ENCODE data around the gene SYT7. TPM values are rescaled to one million over a fixed set of nuclear protein-coding genes. Genes with fewer than 3 reads are reported as not detected.
"Not testable (repeated sequence)": the region's sequence is repeated elsewhere in the genome, so short reads cannot be mapped to it uniquely, and the experiment has no call there.

SYT7 gene
- total RNA-seq, 2 experiments from 2014 or later = 0.04 TPM; not detected in 1

DNA sequence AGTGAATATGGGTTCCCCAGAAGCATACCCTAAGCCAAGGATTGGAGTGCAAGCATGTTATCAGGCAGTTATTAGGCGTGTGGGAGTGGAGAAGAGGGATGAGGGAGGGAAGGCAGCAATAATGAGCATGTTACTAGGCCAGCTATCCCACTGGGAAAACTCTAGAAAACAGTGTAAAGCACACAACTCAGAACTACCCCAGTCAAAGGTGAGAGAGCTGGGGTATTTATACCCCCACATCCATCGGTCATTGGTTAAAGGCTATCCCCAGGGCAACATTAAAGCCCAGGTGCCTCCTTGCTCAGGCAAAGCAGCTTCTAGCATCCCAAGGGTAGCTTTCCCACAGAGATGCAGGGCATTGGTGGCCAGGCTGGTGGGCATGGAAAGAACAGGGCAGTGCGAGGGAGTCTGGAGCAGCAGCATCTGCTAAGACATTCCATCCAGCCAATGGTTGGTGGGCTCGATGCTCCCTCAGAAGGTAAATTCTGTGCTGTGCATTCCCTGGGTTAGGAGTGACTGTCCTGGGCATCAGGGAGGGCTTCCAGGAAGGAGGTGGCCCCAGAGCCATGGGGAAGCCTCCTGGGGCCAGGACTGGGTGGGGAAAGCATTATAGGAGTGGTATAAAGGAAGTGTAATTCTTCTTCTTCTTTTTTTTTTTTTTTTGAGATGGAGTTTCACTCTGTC, 93.4 kb downstream of the SYT7 start:
- POLR2A ChIA-PET = no interaction called here
- no peak for ATAC-seq
- H3K4me3 Mint-ChIP-seq = no peak overlapping the region

DNA sequence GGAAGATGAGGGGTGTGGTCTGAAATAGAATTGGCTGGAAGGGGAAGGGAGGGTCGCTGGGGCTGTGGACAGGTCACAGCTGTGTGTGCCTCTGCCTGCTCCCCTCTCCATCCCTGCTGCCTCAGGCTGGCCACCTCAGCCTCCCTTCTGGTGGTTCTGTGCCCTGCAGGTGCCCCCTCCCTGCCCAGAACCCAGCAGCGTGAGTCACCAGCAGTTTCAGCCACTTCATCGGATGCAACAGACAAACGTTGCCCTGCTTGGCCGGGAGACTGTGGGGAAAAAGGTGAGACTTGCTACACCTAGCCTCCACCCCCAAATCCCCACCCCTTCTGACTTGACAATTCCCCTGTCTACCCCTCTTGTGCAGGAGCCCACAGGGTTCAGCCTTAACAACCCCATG, 94.1 kb downstream of the SYT7 start:
- DNase-seq (no peak), ATAC-seq (no peak)
- H3K4me1 Mint-ChIP-seq = no peaks in the 10 kb centered on the region
- H3K9me3 Mint-ChIP-seq (ENCODE audit: low read depth) = no peaks in the 10 kb centered on the region
- no peak overlapping the region for H3K4me3 Mint-ChIP-seq
- no peak overlapping the region for H3K27ac Mint-ChIP-seq
- peaks cover 2% of the 10 kb centered on the region for H3K36me3 Mint-ChIP-seq (ENCODE audit: low read depth)
- ChIA-PET CTCF (interaction anchor here (0.5 to 13.3 kb wide), 2 partner anchors 31 to 348 kb away, joined by 5 to 108 read pairs; no protein-coding TSS in a partner anchor), POLR2A (no interaction called here)
- H3K27me3 Mint-ChIP-seq = no peaks in the 10 kb centered on the region
- intact Hi-C loops (cut with DNase I, micrococcal nuclease) = no loop called here

More for the DNA sequence above, 93.4 kb downstream of the SYT7 start:
- Mint-ChIP-seq H3K4me1 (no peaks in the 10 kb centered on the region), H3K27me3 (no peaks in the 10 kb centered on the region), H3K27ac (no peak overlapping the region), H3K36me3 (ENCODE audit: low read depth) (peaks cover 2% of the 10 kb centered on the region), H3K9me3 (ENCODE audit: low read depth) (no peaks in the 10 kb centered on the region)
- intact Hi-C loops (cut with DNase I, micrococcal nuclease) = no loop called here
- CTCF ChIA-PET = interaction anchor here (13.3 kb wide), 1 partner anchor 30 kb away, joined by 108 read pairs; no protein-coding TSS in a partner anchor
- DNase-seq = no peak

DNA sequence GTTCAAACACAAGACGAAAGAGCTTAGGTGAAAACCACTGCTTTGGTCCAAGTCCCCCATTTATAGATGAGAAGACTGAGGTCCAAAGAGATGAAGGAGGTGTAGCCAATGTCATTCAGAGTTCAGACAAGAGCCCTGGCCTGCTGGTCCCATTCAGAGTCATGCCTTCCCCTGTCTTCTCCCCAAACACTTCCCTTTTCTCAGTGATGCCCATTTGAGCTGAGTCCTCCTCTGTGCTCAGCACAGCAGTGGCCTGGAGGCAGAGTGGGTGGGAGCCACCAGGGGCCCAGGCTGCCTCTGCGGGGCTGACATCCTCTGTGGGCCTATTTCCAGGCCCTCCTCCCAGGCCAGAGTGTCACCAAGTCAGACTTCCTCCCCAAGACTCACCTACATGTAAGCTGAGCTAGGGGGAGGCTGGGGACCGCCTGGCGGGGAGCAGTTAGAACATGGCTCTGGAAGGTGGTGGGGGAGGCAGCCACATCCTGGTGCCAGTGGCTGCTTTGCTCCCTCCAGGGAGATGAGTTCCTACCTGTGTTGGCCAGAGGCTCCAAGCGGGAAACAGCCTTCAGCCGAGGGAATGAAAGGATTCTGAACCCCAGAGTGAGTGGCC, 94.8 kb downstream of the SYT7 start:
- no peak overlapping the region for H3K27ac Mint-ChIP-seq
- H3K27me3 Mint-ChIP-seq = no peaks in the 10 kb centered on the region
- H3K9me3 Mint-ChIP-seq (ENCODE audit: low read depth) = no peaks in the 10 kb centered on the region
- intact Hi-C loops (cut with DNase I, micrococcal nuclease) = no loop called here
- H3K36me3 Mint-ChIP-seq (ENCODE audit: low read depth) = peaks cover 2% of the 10 kb centered on the region
- ChIA-PET CTCF (interaction anchor here (13.3 kb wide), 1 partner anchor 31 kb away, joined by 108 read pairs; no protein-coding TSS in a partner anchor), POLR2A (no interaction called here)
- no peak for ATAC-seq
- DNase-seq = no peak
- no peak overlapping the region for H3K4me3 Mint-ChIP-seq
- no peaks in the 10 kb centered on the region for H3K4me1 Mint-ChIP-seq

- POLR2A ChIA-PET = interaction anchor here (0.6 kb wide), 1 partner anchor 131 kb away, joined by 4 read pairs; no protein-coding TSS in a partner anchor
- DNase-seq = no peak
- intact Hi-C loops (cut with DNase I, micrococcal nuclease) = no loop called here
- H3K27ac Mint-ChIP-seq = no peak overlapping the region
- ATAC-seq = no peak
- no peaks in the 10 kb centered on the region for H3K27me3 Mint-ChIP-seq
- H3K4me3 Mint-ChIP-seq = no peak overlapping the region
- no peaks in the 10 kb centered on the region for H3K4me1 Mint-ChIP-seq
- H3K36me3 Mint-ChIP-seq (ENCODE audit: low read depth) = peaks cover 2% of the 10 kb centered on the region
- H3K9me3 Mint-ChIP-seq (ENCODE audit: low read depth) = no peaks in the 10 kb centered on the region
- CTCF ChIA-PET = interaction anchor here (2.1 to 13.3 kb wide), 2 partner anchors 32 to 38 kb away, joined by 13 to 108 read pairs; no protein-coding TSS in a partner anchor
Observed at GRCh38 chr11:61485080-61485479, 95.8 kb downstream of the SYT7 start.

GRCh38 chr11:61484541-61484940, 96.3 kb downstream of the SYT7 start:
- Mint-ChIP-seq H3K9me3 (ENCODE audit: low read depth) (no peaks in the 10 kb centered on the region), H3K27ac (no peak overlapping the region), H3K4me3 (no peak overlapping the region), H3K27me3 (no peaks in the 10 kb centered on the region), H3K36me3 (ENCODE audit: low read depth) (peaks cover 2% of the 10 kb centered on the region), H3K4me1 (no peaks in the 10 kb centered on the region)
- no peak for DNase-seq
- CTCF ChIA-PET = interaction anchor here (1.6 to 13.3 kb wide), 3 partner anchors 25 to 38 kb away, joined by 3 to 108 read pairs (median 13); partner anchors contain the start of gene LRRC10B
- intact Hi-C loops (cut with DNase I, micrococcal nuclease) = no loop called here
- POLR2A ChIA-PET = interaction anchor here (0.6 kb wide), 1 partner anchor 132 kb away, joined by 4 read pairs; no protein-coding TSS in a partner anchor
- ATAC-seq = no peak

DNA sequence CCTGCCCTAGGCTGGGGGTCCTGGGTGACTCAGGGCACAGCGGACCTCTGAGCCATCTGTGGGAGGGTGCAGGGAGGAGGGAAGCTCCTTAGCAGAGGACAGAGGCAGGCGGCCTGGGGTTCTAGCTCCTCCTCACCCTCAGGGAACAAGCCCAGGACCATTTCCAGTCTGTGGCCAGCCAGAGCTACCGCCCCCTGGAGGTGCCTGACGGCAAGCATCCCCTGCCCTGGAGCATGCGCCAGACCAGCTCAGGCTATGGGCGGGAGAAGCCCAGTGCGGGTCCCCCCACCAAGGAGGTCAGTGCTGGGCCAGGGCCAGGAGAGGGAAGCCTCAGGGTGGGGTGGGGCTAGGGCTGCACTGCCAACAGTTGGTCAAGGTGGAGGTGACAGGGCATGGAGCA, 98.4 kb downstream of the SYT7 start:
- ChIA-PET CTCF (interaction anchor here (0.6 to 13.3 kb wide), 11 partner anchors 9 to 1141 kb away, joined by 3 to 108 read pairs (median 3); no protein-coding TSS in a partner anchor), POLR2A (no interaction called here)
- intact Hi-C loops (cut with DNase I, micrococcal nuclease) = no loop called here
- Mint-ChIP-seq H3K27me3 (no peaks in the 10 kb centered on the region), H3K27ac (no peak overlapping the region), H3K36me3 (ENCODE audit: low read depth) (peaks cover 2% of the 10 kb centered on the region), H3K9me3 (ENCODE audit: low read depth) (no peaks in the 10 kb centered on the region), H3K4me1 (no peaks in the 10 kb centered on the region), H3K4me3 (no peak overlapping the region)
- peak; percentile 65 for ATAC-seq
- peak; percentile 64 for DNase-seq

DNA sequence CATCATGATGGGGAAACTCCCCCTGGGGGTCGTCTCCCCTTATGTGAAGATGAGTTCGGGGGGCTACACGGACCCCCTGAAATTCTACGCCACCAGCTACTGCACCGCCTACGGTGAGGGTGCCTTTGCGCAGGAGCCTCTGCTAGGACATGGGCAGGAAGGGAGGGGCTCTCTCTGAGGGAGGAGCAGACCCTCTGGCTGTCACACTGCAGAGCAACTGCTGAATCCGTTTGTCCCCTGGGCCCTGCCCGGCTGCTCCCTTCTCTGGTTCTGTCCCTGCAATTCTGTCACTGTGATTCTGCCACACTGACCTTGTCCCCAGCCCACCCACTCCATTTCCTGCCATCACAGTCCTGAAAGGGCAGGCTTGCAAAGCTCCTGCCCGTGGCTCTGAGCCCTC, 99.1 kb downstream of the SYT7 start:
- ATAC-seq (no peak), DNase-seq (no peak)
- H3K9me3 Mint-ChIP-seq (ENCODE audit: low read depth) = no peaks in the 10 kb centered on the region
- ChIA-PET POLR2A (no interaction called here), CTCF (interaction anchor here (0.6 to 13.3 kb wide), 8 partner anchors 10 to 1140 kb away, joined by 3 to 108 read pairs (median 3); no protein-coding TSS in a partner anchor)
- H3K4me1 Mint-ChIP-seq = no peaks in the 10 kb centered on the region
- intact Hi-C loops (cut with DNase I, micrococcal nuclease) = no loop called here
- H3K27ac Mint-ChIP-seq = no peak overlapping the region
- H3K27me3 Mint-ChIP-seq = no peaks in the 10 kb centered on the region
- H3K4me3 Mint-ChIP-seq = no peak overlapping the region
- H3K36me3 Mint-ChIP-seq (ENCODE audit: low read depth) = no peaks in the 10 kb centered on the region

DNA sequence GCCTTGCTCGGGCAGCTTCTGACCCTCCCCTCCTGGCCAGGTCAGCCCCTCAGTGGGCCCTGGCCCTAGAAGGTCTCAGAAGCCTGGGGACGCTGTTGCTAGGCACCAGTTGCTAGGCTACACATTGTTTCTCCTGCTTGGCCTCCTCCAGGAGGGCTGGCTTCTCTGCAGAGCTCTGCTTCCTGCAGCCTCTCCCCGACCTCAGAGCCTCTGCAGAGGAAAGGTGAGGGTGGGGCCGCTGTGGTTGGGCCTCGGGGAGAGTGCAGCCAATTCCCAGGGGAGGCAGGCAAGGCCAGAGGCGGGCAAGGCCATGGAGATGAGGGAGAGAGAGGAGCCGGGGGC, 99.9 kb downstream of the SYT7 start:
- no peak overlapping the region for H3K27ac Mint-ChIP-seq
- POLR2A ChIA-PET = interaction anchor here (0.5 kb wide), 1 partner anchor 105 kb away, joined by 5 read pairs; no protein-coding TSS in a partner anchor
- CTCF ChIA-PET = interaction anchor here (0.6 to 13.3 kb wide), 6 partner anchors 9 to 46 kb away, joined by 3 to 108 read pairs (median 4); no protein-coding TSS in a partner anchor
- no peaks in the 10 kb centered on the region for H3K4me1 Mint-ChIP-seq
- intact Hi-C loops (cut with DNase I, micrococcal nuclease) = no loop called here
- DNase-seq (no peak), ATAC-seq (no peak)
- H3K27me3 Mint-ChIP-seq = no peaks in the 10 kb centered on the region
- no peak overlapping the region for H3K4me3 Mint-ChIP-seq
- H3K36me3 Mint-ChIP-seq (ENCODE audit: low read depth) = no peaks in the 10 kb centered on the region
- no peaks in the 10 kb centered on the region for H3K9me3 Mint-ChIP-seq (ENCODE audit: low read depth)

DNA sequence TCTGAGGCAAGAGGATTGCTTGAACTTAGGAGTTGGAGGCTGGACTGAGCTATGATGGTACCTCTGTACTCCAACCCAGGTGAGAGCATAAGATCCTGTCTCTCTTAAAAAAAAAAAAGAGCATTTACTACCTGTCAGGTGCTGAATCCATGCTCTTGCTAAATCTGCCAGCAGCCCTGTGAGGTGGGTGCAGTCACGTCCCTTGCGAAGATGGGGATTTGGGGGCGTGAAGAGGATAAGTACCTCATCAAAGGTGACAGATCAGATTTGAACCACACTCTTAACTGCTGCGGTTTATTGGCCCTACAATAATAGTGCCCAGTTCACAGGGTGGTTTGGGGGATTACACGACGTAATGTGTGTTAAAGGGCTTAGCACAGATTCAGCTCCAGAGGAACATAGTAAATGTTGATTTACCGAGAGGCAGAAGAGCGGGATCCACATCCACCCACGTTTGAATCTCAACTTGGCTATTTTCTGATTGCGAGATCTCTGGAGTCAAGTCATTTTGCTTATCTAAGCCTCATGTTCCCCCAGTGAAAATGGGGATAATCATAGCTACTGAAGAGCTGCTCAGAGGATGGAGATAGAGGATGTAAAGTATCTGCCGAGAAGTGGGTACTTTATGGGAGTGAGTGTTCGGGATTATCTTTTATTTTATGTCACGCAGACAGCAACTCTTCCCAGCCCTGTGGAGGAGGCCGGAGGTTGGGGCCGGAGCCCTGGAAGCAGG, 100.4 kb downstream of the SYT7 start:
- H3K9me3 Mint-ChIP-seq (ENCODE audit: low read depth) = no peaks in the 10 kb centered on the region
- no peaks in the 10 kb centered on the region for H3K4me1 Mint-ChIP-seq
- ChIA-PET CTCF (interaction anchor here (0.6 to 13.3 kb wide), 5 partner anchors 9 to 45 kb away, joined by 3 to 108 read pairs (median 3); no protein-coding TSS in a partner anchor), POLR2A (no interaction called here)
- intact Hi-C loops (cut with DNase I, micrococcal nuclease) = no loop called here
- no peaks in the 10 kb centered on the region for H3K36me3 Mint-ChIP-seq (ENCODE audit: low read depth)
- no peaks in the 10 kb centered on the region for H3K27me3 Mint-ChIP-seq
- no peak for DNase-seq
- H3K4me3 Mint-ChIP-seq = no peak overlapping the region
- no peak overlapping the region for H3K27ac Mint-ChIP-seq
- no peak for ATAC-seq

GRCh38 chr11:61479360-61480058, 101.4 kb downstream of the SYT7 start:
- intact Hi-C loops (cut with DNase I, micrococcal nuclease) = loop anchor here in 1 of 2 experiments (5.0 kb wide), 1 partner anchor 158 kb away; no protein-coding TSS in a partner anchor
- H3K4me1 Mint-ChIP-seq; POLR2A ChIA-PET; H3K9me3 Mint-ChIP-seq (ENCODE audit: low read depth); H3K27me3 Mint-ChIP-seq; H3K36me3 Mint-ChIP-seq (ENCODE audit: low read depth); H3K4me3 Mint-ChIP-seq; H3K27ac Mint-ChIP-seq; DNase-seq; ATAC-seq: not testable (repeated sequence)
- CTCF ChIA-PET = interaction anchor here (0.7 to 13.3 kb wide), 6 partner anchors 9 to 159 kb away, joined by 3 to 108 read pairs (median 14); no protein-coding TSS in a partner anchor
